SKM-1 treated with dmso at 0.1 percent for 144 hours (cell line): ENCODE measurements around the gene HOXB5.

Experiments used
- DNase-seq: peaks from one replicate; lab custom pipeline; 2025; ENCODE audit not compliant: unreplicated experiment; lab: John Stamatoyannopoulos, UW

HOXB5 gene

GRCh38 chr17:48605409-48605919 is 11.9 kb upstream of the HOXB5 start:
- no peak for DNase-seq

- DNase-seq: no peak
Observed at GRCh38 chr17:48604770-48605329, 11.3 kb upstream of the HOXB5 start, which contains the start of gene HOXB6. HOXB6 (minus strand) TSS chr17:48604986; CDS start chr17:48598150, 6,836 bp downstream.

DNA sequence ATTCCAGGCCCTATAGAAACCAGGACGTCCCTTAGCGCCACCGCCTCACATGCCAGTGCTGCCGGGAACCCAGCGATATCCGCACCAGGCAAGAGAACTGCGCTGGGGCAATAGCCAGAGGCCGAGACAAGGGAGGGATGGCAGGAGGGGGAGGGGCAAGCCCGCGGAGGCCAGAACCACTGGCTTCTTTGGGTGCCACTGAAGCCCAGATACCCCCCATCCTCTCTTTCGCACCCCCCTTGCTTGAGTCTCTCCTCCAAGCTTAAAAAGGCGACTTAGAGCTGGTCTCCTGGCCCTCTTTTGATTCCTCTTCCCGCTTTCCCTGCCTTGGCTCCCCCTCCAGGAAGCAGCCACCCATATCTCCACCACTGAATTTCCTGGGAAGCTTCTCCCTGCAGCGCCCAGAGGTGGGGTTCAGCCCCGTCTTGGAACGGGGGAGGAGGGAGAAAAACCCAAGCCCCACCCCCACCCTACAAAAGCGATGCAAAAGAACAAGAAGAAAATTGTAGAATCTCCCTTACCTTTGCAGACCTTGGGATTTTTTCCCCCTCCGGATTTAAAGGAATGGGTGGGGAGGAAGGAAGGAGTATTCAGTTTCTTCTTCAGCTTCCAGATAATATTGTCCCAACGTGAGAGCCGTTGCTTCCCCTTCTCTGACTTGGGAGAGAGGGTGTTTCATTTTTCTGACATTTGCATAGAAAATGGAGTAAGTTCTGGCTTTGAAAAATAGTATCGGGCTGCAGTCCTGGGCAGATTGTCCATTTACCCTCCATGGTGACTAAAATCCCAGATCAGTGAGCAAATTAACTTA is 10.6 kb upstream of the HOXB5 start:
- no peak for DNase-seq

DNA sequence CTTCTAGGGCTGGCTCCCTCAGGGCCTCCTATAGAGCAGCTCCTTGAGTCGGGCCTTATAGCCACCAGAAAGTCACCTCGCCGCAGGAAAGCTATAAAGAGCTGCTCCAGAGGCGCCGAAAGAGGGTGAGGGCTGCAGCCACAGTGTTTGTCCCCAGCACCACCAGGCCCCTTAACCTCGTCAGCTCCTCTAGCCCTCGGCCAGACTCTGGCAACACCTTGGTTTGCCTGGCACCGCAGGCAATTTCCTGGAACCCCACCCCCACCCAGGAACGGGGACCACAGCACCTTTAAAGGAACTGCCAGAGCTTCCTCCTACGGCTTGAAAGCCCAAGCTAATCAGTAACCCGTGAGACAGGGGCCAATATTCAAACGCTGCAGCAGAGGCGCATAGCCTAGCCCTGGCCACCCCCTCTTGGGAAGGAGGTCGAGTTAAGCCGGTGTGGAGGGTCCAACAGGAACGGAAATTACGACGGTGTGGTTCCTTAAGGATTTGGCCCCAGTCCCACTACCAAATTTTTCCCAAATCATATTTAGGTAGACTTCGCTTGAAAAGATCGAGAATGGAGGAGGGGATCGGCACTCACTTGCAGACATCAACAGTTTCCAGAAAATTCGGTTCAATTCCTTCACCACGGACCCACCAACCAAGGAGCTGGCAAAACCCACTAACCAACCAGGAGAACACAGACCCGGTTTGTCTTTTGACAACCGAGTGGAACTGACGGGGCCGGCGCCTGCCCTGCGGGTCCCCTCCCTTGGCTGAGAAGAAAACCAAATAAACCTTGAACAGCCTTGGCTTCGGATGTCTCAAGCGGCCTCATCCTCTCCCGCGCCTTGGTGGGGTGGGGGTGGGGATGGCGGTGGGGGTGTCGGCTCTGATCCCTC is 8.2 kb upstream of the HOXB5 start:
- no peak for DNase-seq

GRCh38 chr17:48601207-48601538 is 7.6 kb upstream of the HOXB5 start:
- DNase-seq: no peak

DNA sequence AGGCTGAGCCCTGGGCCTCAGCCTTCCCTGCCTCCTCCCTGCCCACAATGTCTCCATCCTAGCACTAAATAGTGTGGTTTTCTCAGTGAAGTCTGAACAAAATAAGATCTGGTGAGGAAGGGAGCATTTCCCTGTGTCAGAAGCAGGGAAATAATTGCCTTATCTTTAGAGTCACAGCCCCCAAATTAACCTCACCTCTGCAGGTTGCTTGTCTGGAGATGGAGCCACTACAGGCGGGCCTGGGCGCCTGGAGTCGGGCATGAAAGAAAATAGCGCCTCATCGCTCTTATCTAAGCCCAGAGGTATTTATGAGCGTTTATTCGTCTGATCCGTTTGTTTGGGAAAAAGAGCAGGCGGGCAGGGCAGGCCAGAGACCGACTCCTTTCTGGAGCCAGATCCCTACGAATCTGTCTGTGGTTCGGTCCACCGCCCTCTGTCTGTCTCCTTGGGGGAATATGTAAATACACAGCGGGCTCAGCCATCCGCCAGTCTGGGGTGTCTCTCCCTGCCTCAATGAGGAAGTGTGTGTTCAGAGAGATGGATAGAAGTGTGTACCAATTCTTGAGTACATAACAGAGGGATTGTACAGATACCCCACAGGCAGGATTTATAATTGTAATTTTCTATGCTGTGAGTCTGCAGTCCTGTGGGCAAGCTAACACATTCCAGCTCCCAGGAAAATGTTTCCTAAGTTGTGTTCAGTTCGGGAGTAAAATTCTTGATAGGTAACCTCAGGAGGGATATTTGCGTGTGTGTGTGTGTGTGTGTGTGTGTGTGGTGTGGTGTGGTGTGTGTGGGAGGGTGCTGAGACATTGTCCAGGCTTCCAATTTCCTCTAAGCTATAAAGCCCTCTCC is 6.9 kb upstream of the HOXB5 start:
- no peak for DNase-seq

DNA sequence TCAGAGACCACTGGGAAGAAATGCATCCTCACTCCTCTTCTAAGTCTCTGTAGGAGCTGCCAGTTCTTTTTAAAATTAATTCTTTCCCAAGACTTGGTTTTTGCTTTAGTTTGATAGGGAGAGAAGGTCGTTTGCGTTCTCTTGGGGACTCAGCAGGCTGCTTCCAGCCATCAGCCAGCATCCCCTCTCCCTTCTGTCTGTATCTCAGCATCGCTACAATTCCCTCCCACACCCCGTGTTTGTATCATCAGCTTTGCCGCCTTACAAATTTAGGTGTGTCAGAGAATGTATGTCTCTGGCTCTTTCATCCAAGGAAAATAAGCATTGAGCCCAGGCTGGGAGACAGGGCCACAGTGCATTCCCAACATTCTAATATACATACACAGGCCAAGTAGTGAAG is 5.8 kb upstream of the HOXB5 start:
- DNase-seq: no peak

GRCh38 chr17:48598736-48599135 is 5.2 kb upstream of the HOXB5 start:
- DNase-seq: no peak

GRCh38 chr17:48597778-48598631 is 4.4 kb upstream of the HOXB5 start:
- no peak for DNase-seq

GRCh38 chr17:48597528-48597777 is 3.9 kb upstream of the HOXB5 start:
- DNase-seq: no peak

- no peak for DNase-seq
Observed at GRCh38 chr17:48596735-48597527, 3.4 kb upstream of the HOXB5 start.

DNA sequence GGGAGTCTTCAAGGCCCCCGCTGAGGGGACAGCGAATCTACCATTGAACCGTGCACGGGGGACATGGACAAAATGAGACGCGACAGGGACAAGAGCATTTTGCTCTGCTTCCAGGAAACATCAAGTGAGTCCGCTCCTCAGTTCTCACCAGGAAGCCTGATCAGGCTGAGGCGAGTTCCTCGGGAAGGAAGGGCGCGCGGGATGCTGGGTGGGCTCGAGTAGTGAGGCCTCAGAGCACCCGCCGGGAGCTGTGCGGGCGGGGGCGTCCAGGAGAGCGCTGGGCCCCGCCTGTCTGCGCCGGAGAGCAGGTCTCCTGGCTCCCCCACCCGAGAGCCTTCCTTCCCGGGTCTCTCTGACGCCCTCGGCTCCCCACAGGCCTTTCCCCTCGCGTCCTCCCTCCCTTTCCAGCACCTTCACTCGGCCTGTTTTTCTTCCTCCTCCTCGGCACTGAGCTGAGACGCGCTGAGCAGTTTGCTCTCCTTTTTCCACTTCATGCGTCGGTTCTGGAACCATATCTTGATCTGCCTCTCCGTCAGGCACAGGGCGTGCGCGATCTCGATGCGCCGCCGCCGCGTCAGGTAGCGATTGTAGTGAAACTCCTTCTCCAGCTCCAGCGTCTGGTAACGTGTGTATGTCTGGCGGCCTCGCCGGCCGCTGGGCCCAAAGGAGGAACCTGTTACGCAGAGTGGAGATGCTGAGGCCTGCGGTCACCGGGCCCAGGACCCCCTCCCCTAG is 2.6 kb upstream of the HOXB5 start:
- no peak for DNase-seq

DNA sequence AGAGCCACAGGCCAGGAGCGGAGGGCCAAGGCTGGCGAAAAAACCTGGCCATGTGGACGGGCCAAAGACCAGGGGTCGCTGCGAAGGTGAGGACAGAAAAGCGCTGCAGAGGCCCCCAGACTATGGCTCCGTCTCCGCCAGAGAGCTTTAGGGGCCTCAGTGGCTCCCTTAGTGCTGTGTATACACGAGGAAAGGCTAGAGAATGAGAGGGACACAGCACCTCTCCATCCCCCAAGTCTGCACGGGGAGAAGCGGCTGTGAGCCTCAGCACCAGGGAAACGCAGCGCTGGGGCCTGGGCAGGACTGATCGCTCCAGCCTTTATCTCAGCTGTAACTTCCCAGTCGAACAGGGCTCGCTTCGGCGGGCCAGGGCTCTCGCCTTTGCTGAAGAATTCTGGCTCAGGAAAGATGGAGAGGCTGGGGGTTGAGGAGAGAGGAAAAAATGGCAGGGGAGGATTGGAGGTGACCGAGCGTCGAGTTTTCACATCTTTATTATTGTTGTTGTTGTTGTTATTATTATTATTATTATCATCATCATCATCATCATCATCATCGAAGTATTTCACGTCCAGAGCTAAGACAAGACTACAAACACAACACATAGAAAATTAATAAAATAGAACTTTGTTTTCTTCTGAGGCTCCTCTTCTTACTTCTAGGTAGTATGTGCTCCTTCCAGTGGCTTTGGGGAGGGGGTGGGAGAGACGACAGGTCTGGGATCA is 1.9 kb upstream of the HOXB5 start:
- DNase-seq: no peak

GRCh38 chr17:48594538-48595277 is 1.1 kb upstream of the HOXB5 start:
- no peak for DNase-seq

DNA sequence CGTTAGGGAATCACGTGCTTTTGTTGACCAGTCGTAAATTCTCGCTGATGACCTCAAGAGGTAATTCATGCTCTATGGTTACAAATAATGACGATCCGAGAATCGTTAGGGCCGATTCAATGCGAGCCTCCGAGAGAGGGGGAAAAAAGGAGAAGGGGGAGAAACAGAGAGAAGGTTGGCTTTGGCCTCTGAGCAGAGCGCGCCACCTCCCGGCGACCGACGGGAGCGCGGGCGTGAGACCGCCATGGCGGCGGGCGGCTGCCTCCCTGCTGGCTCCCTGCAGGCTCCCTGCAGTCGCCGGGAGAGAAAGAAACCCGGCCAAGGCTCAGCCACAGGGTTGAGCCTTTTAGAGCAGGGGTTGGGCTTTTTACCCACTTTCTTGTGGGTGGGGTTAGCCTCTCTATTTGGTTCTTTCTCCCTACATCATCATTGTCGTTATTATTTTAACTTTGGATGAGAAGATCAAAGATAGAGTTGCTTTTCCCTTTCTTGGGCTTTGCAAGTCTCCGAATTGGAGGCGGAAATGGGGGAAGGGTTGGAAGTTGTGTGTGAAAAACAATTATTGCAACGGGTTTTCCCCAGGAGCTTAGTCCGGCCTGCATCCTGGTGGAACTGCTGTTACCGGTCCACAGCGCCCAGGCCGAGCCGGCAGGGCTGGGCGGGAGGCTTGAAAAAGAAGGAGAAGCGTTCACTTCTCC is 410 bp upstream of the HOXB5 start:
- peak; percentile 79 for DNase-seq

DNA sequence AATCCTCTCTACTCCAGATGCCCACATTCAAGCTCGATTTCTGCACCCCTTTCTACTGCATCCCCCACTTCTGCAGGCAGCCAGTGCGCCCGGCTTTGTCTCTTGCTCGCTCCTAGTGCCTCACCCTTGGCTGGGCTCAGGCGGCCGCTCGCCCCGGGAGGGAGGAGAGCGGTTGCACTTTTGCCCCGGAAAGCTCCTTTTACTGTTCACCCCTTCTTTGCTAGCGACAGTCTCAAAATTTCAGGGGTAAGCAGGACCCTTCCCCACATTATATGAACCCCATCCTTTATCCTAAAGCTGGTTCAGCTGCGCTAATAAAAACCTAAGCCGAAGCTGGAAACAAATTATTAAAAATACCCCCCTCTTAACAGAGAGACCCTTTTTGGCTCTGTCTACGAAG is 1.0 kb downstream of the HOXB5 start:
- no peak for DNase-seq

DNA sequence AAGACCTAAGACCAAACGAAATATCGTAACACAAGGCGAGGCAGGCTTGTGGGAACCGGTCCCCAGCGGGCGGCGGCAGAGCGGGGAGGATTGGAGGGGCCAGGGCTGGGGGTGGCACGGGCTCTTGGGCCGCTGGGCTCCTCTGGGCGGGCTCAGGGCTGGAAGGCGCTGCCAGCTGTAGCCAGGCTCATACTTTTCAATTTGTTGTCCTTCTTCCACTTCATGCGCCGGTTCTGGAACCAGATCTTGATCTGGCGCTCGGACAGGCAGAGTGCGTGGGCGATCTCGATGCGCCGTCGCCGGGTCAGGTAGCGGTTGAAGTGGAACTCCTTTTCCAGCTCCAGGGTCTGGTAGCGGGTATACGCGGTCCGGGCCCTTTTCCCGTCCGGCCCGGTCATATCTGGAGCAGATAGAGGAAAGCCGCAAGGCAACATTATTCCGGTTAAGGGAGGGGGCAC is 1.5 kb downstream of the HOXB5 start:
- DNase-seq: no peak
